Adrenal gland (tissue), 12 donors: ENCODE data around the gene GALT. TPM values are rescaled to one million over a fixed set of nuclear protein-coding genes. Genes with fewer than 3 reads are reported as not detected.

ENCODE experiments used
- DNase-seq, 7 donors: peaks; one replicate each; pipeline ENCODE4 v3.0.0-alpha.2; 2019 to 2020
- H3K27ac ChIP-seq, 5 donors: fragments of 200-600 bp; sonication (generic) in 4 of 5; 1 replicate in 3 of 5; 2 replicates in 2 of 5; pipeline versions ENCODE4 v1.5.1 to v1.8.0; 2016 to 2020; ENCODE audit warnings: mild to moderate bottlenecking in 1 of 5
- H3K27me3 ChIP-seq: fragments of 200-600 bp; 2 replicates; pipeline ENCODE4 v1.8.0; 2021
- H3K36me3 ChIP-seq, 2 donors: fragments of 200-600 bp; replicated peaks in 1 of 2; 1 replicate in 1 of 2; 2 replicates in 1 of 2; pipeline versions ENCODE4 v1.5.1 to v1.8.0; 2018 to 2022
- H3K4me1 ChIP-seq, 2 donors: fragments of 200-600 bp; replicated peaks in 1 of 2; 1 replicate in 1 of 2; 2 replicates in 1 of 2; pipeline versions ENCODE4 v1.5.1 to v1.8.0; 2018 to 2021
- H3K4me3 ChIP-seq, 4 donors: fragments of 200-600 bp; sonication (generic) in 3 of 4; one replicate each; pipeline ENCODE4 v1.5.1; 2016 to 2018
- H3K9me3 ChIP-seq, 3 donors: fragments of 200-600 bp; sonication (generic) in 1 of 3; replicated peaks in 1 of 3; 1 replicate in 2 of 3; 2 replicates in 1 of 3; pipeline versions ENCODE4 v1.5.1 to v1.8.0; 2016 to 2021
- POLR2A ChIP-seq, 2 donors: fragments of 450-650 bp; IDR thresholded peaks; one replicate each; pipeline ENCODE4 v1.6.1; 2017; ENCODE audit warnings: antibody characterized with exemption in 2 of 2, mild to moderate bottlenecking in 2 of 2, moderate library complexity in 1 of 2
- WGBS, 4 donors: extraction: QIAGEN DNeasy Blood & Tissue Kit in 2 of 4; methylation state at CpG; one replicate each; pipeline versions ENCODE4 v1.1.5 to v1.1.7; 2013 to 2017; 5-methylcytosine and 5-hydroxymethylcytosine counted together
- intact Hi-C, 2 donors: fragments of 100-400 bp; cut with DNase I; formaldehyde crosslinking; loops; one replicate each; pipeline versions ENCODE4 v1.14.1 to v1.15.0; 2022 to 2023
- polyA plus RNA-seq, 3 donors: library from polyadenylated mRNA; stranded (reverse); fragments of 200-250 nt in 2 of 3; fragments of 350-450 nt in 1 of 3; fragmentation: Illumina TruSeq in 1 of 3; extraction: RNeasy Lipid Tissue Mini Kit (QIAGEN cat#74804) in 1 of 3; gene quantifications; one replicate each; pipeline ENCODE4 v1.2.3, GENCODE V29; 2013 to 2014
- total RNA-seq, 9 donors: library from RNA; depleted of rRNA in 4 of 9; stranded (reverse); fragments of >200 nt in 4 of 9; fragments of 120-200 nt in 1 of 9; fragmentation: NEBNext Ultra II Directional in 1 of 9; extraction: Animal tissue kit (Norgen Biotek cat#: 25700) in 1 of 9; gene quantifications; one replicate each; pipeline versions ENCODE4 v1.1.0 to v1.2.4, GENCODE V29; 2013 to 2023
- TF ChIP-seq, protein P1 (sequence below), 6 experiments: fragments of 450-650 bp in 4 of 6; fragments of 200-600 bp in 2 of 6; sonication (generic) in 1 of 6; IDR thresholded peaks; 1 replicate in 5 of 6; 2 replicates in 1 of 6; pipeline versions ENCODE4 v1.5.1 to v1.8.0; 2016 to 2021; ENCODE audit warnings: antibody characterized with exemption in 6 of 6, mild to moderate bottlenecking in 2 of 6, moderate library complexity in 1 of 6
- donor health status: healthy with polysubstance abuse.
- donor health status: Bipolar disorder and iron deficiency.
- donor health status: DM: yes; HTN: yes; CAD: no.
- donor health status: DM: no; HTN: no; CAD: no.
- donor health status: DM: no; HTN: no; CAD: no.
- donor health status: DM: yes; HTN: yes; CAD: no.

Gene GALT
- total and polyA plus RNA-seq, 12 donors: 37.5 to 147 (median 87.6) TPM

DNA sequence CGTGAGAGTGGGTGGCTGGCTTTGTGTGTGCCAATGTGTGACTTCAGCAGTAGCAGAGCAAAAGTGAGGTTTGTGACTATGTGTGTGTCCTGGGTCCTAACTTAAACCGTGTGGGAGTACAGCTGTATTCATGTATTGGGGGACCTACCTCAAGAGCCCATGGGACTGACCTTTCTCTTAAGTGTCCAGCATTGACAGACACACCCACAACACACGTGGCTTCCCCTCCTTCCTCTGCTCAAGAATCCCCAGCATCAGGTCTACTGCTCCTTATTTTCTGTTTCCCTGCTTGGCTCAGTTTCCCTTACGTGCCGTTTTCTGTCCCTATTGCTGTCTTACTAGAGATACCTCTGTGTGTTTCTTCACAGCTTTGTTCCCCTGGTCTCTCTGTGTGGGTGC, 6.1 kb downstream of the GALT start:
- H3K27me3 ChIP-seq: no peaks in the 10 kb centered on the region
- H3K36me3 ChIP-seq: peaks cover 0 to 26% of the 10 kb centered on the region in 2 donors
- 28 to 35% (median 34%) methylated on average over 4 to 5 of the region's 5 CpGs for WGBS, 4 donors
- DNase-seq: no peak
- TF ChIP-seq, protein P1, sequence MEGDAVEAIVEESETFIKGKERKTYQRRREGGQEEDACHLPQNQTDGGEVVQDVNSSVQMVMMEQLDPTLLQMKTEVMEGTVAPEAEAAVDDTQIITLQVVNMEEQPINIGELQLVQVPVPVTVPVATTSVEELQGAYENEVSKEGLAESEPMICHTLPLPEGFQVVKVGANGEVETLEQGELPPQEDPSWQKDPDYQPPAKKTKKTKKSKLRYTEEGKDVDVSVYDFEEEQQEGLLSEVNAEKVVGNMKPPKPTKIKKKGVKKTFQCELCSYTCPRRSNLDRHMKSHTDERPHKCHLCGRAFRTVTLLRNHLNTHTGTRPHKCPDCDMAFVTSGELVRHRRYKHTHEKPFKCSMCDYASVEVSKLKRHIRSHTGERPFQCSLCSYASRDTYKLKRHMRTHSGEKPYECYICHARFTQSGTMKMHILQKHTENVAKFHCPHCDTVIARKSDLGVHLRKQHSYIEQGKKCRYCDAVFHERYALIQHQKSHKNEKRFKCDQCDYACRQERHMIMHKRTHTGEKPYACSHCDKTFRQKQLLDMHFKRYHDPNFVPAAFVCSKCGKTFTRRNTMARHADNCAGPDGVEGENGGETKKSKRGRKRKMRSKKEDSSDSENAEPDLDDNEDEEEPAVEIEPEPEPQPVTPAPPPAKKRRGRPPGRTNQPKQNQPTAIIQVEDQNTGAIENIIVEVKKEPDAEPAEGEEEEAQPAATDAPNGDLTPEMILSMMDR (IDR thresholded peaks at IDR 0.05): no peak
- no peak for TF ChIP-seq POLR2A (IDR thresholded peaks at IDR 0.05)
- peak overlapping the region in 1 of 4 donors; percentile 30 for H3K4me3 ChIP-seq
- H3K9me3 ChIP-seq: no peaks in the 10 kb centered on the region
- peak overlapping the region in 4 of 5 donors; percentile 33 to 87 (median 71) for H3K27ac ChIP-seq
- peaks cover 34 to 45% of the 10 kb centered on the region in 2 donors for H3K4me1 ChIP-seq
- intact Hi-C loops: loop anchor here in 1 of 2 donors (10.0 kb wide), 1 partner anchor 52 kb away; no protein-coding TSS in a partner anchor

DNA sequence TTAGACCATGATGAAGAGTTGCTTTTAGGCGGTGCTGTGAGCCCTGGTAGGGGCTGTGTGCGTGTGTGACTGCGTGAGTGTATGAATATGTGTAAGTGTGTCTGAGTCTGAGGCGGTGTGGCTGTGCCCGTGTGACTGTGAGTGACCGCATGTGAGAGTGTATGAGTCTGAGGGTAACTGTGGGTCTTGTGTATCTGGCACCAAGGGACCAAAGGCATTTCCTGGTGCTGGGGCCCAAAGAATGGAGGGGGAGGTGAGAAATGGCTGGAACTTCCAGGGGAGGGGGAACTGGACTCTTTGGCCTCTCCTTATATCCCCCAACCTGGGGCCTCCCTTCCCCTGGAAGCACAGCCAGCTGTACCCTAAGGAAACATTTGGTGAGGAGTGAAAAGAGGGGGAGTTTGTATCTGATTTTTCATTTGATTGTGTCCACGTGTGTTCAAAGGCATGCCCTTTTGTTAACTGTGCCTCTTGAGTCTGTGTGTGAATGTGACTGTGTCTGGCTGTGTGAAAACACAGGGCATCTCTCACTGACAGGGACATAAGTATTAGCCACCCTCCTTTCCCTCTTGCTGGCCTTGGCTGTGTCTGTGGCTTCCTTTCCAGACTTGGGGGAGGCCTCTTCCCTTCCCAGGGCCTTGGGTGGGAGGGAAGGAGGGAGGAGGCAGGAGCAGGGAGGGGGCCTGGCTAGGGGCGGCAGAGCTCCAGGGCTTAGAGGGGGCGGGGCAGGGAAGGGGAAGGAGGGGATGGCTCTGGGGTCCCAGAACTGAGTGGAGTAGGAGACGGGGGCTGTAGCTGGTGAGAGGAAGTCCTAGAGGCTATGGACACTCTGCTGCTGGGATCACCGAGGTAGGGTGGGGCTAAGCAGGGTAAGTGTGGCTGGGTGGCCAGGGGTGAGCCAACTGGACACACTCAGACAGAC, 6.9 kb downstream of the GALT start:
- intact Hi-C loops: loop anchor here in 1 of 2 donors (10.0 kb wide), 1 partner anchor 51 kb away; no protein-coding TSS in a partner anchor
- Histone ChIP-seq H3K4me3 (no peak overlapping the region), H3K27ac (peak overlapping the region in 2 of 5 donors; percentile 73 to 87), H3K36me3 (peaks cover 0 to 24% of the 10 kb centered on the region in 2 donors), H3K27me3 (no peaks in the 10 kb centered on the region), H3K9me3 (no peaks in the 10 kb centered on the region), H3K4me1 (peaks cover 27 to 39% of the 10 kb centered on the region in 2 donors)
- TF ChIP-seq, protein P1 (IDR thresholded peaks at IDR 0.05): no peak
- no peak for TF ChIP-seq POLR2A (IDR thresholded peaks at IDR 0.05)
- no peak for DNase-seq
- WGBS, 4 donors: 52 to 67% (median 60%) methylated on average over 9 to 11 of the region's 11 CpGs

DNA sequence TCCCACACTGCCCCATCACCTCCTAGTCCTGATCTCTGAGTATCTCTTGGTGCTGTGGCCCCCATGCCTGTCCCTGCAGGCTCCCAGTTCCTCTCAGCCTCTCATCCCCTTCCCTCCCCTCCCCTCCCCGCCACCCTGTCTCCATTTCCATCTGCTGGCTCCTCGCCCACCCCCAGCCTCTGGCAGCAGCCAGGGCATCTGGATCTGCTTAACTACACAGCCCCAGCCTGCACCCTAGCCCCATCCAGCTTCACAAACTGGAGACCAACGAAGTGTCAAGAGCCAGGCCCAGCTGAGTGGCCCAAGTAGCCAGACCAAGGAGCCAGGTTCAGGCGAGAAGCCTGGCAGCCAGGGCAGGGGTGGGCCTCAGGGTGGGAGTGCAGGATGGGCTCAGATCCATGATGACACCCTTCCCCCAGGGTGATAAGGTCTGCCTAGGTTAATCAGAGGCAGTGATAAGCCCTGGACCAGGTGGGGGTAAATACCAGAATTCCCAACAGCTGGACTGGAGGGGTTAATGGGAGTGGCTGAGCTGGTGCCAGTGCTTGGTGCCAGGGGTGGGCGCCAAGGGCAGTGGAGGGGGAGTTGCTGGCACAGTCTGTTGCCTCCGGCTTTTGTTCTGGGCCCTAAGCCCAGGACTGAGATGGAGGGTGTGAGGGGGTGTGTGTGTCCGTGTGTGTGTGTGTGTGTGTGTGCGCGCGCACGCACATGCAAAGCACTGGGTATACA, 8.0 kb downstream of the GALT start:
- DNase-seq: peak in 4 of 7 donors; percentile 50 to 71 (median 54)
- intact Hi-C loops: loop anchor here in 1 of 2 donors (10.0 kb wide), 1 partner anchor 50 kb away; no protein-coding TSS in a partner anchor
- Histone ChIP-seq H3K27me3 (no peaks in the 10 kb centered on the region), H3K27ac (peak overlapping the region in 2 of 5 donors; percentile 34 to 87), H3K36me3 (peaks cover 0 to 13% of the 10 kb centered on the region in 2 donors), H3K4me3 (no peak overlapping the region), H3K4me1 (peaks cover 27 to 39% of the 10 kb centered on the region in 2 donors), H3K9me3 (no peaks in the 10 kb centered on the region)
- 36 to 41% (median 38%) methylated on average over 5 to 11 of the region's 11 CpGs for WGBS, 4 donors
- TF ChIP-seq, protein P1 (IDR thresholded peaks at IDR 0.05): no peak
- no peak for TF ChIP-seq POLR2A (IDR thresholded peaks at IDR 0.05)

DNA sequence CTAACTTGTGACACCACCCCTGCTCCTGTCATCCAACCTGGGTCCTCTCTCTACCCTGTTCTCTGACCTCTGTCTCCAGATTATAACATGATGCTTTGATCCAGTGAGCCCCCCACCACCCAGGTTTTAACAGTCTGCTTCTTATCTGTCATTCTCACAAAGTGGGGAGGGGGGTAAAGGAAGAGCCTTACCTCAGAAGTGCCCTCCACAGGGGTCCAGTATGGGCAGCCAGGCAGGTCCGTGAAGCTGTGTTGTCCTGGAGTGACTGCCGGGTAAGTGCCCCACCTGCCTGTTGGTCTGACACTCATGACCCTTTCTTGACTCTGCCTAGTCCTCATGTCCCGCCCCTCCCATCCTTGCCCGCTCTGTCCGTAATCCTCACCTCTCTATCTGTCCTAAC, 8.9 kb downstream of the GALT start:
- Histone ChIP-seq H3K27me3 (no peaks in the 10 kb centered on the region), H3K4me1 (peaks cover 27 to 39% of the 10 kb centered on the region in 2 donors), H3K27ac (no peak overlapping the region), H3K36me3 (peaks cover 0 to 4% of the 10 kb centered on the region in 2 donors), H3K4me3 (no peak overlapping the region), H3K9me3 (no peaks in the 10 kb centered on the region)
- no peak for DNase-seq
- intact Hi-C loops: loop anchor here in 1 of 2 donors (10.0 kb wide), 1 partner anchor 49 kb away; no protein-coding TSS in a partner anchor
- TF ChIP-seq, protein P1 (IDR thresholded peaks at IDR 0.05): no peak
- no peak for TF ChIP-seq POLR2A (IDR thresholded peaks at IDR 0.05)
- WGBS, 4 donors: 74 to 84% (median 81%) methylated on average over 5 of the region's 5 CpGs
